ENCODE data around the gene CFAP97.
A peak's percentile ranks its signal among the peaks of the same experiment; 100 is the strongest.
"Not testable (repeated sequence)": the region's sequence is repeated elsewhere in the genome, so short reads cannot be mapped to it uniquely, and the experiment has no call there.

The CFAP97 gene

GRCh38 chr4:185203486-185204237 lies at the start of gene CFAP97:
Gene CFAP97 (minus strand): TSS chr4:185204000. CDS start chr4:185191196, 12,804 bp downstream.
- peak; percentile 71 to 78 for DNase-seq

- DNase-seq: no peak
Measured at GRCh38 chr4:185249105-185249504, 45.3 kb upstream of the CFAP97 start.

- no peak for DNase-seq
Measured at GRCh38 chr4:185248393-185249039, 44.7 kb upstream of the CFAP97 start.

GRCh38 chr4:185247151-185247550 lies 43.4 kb upstream of the CFAP97 start:
- no peak for DNase-seq

- DNase-seq: no peak
Measured at GRCh38 chr4:185246453-185246852, 42.7 kb upstream of the CFAP97 start.

GRCh38 chr4:185244763-185245162 lies 41.0 kb upstream of the CFAP97 start:
- DNase-seq: no peak

- DNase-seq: no peak
Measured at GRCh38 chr4:185243879-185244278, 40.1 kb upstream of the CFAP97 start.

- no peak for DNase-seq
Measured at GRCh38 chr4:185242749-185243533, 39.1 kb upstream of the CFAP97 start.

GRCh38 chr4:185240486-185240885 lies 36.7 kb upstream of the CFAP97 start:
- not testable (repeated sequence) for DNase-seq

GRCh38 chr4:185238750-185239149 lies 35.0 kb upstream of the CFAP97 start:
- no peak for DNase-seq

GRCh38 chr4:185238215-185238681 lies 34.4 kb upstream of the CFAP97 start:
- DNase-seq: no peak

- DNase-seq: no peak
Measured at GRCh38 chr4:185237175-185237574, 33.4 kb upstream of the CFAP97 start.

- no peak for DNase-seq
Measured at GRCh38 chr4:185235843-185236503, 32.2 kb upstream of the CFAP97 start.

GRCh38 chr4:185235119-185235842 lies 31.5 kb upstream of the CFAP97 start:
- DNase-seq: no peak

GRCh38 chr4:185232370-185232769 lies 28.6 kb upstream of the CFAP97 start:
- no peak for DNase-seq

- no peak for DNase-seq
Measured at GRCh38 chr4:185229021-185229818, 25.4 kb upstream of the CFAP97 start.

- DNase-seq: no peak
Measured at GRCh38 chr4:185227713-185228278, 24.0 kb upstream of the CFAP97 start.

- no peak for DNase-seq
Measured at GRCh38 chr4:185227131-185227551, 23.3 kb upstream of the CFAP97 start.

GRCh38 chr4:185225940-185226339 lies 22.1 kb upstream of the CFAP97 start:
- DNase-seq: no peak

- no peak for DNase-seq
Measured at GRCh38 chr4:185224597-185224996, 20.8 kb upstream of the CFAP97 start.

GRCh38 chr4:185222598-185222997 lies 18.8 kb upstream of the CFAP97 start:
- DNase-seq: no peak
